ENCODE results near the gene ELMO2.

The ELMO2 gene

GRCh38 chr20:46423882-46424482, 17.6 kb upstream of the ELMO2 start:
- no peak overlapping the region for H3K27ac ChIP-seq (ENCODE audit: low read depth, low read length, severe bottlenecking)
- peaks cover 7% of the 10 kb centered on the region for H3K4me1 ChIP-seq (ENCODE audit: control insufficient read depth, insufficient read depth, low read length, poor library complexity, severe bottlenecking)
- no peaks in the 10 kb centered on the region for H3K36me3 ChIP-seq (ENCODE audit: control insufficient read depth, insufficient read depth, low read length)
- 94 to 100% methylated on average over 1 to 2 of the region's 2 CpGs for WGBS, 2 experiments (ENCODE audit: insufficient coverage in 2 of 2)
- H3K9me3 ChIP-seq (ENCODE audit: control insufficient read depth, low read length) = no peaks in the 10 kb centered on the region
- H3K4me3 ChIP-seq (ENCODE audit: extremely low read depth, insufficient read depth, low read length, poor library complexity, severe bottlenecking) = no peak overlapping the region

GRCh38 chr20:46423342-46423741, 16.9 kb upstream of the ELMO2 start:
- Histone ChIP-seq H3K4me3 (ENCODE audit: extremely low read depth, insufficient read depth, low read length, poor library complexity, severe bottlenecking) (no peak overlapping the region), H3K9me3 (ENCODE audit: control insufficient read depth, low read length) (no peaks in the 10 kb centered on the region), H3K36me3 (ENCODE audit: control insufficient read depth, insufficient read depth, low read length) (no peaks in the 10 kb centered on the region), H3K4me1 (ENCODE audit: control insufficient read depth, insufficient read depth, low read length, poor library complexity, severe bottlenecking) (peaks cover 7% of the 10 kb centered on the region), H3K27ac (ENCODE audit: low read depth, low read length, severe bottlenecking) (no peak overlapping the region)
- 72 to 83% methylated on average over 2 of the region's 3 CpGs for WGBS, 2 experiments (ENCODE audit: insufficient coverage in 2 of 2)

- Histone ChIP-seq H3K9me3 (ENCODE audit: control insufficient read depth, low read length) (no peaks in the 10 kb centered on the region), H3K4me3 (ENCODE audit: extremely low read depth, insufficient read depth, low read length, poor library complexity, severe bottlenecking) (no peak overlapping the region), H3K27ac (ENCODE audit: low read depth, low read length, severe bottlenecking) (no peak overlapping the region), H3K4me1 (ENCODE audit: control insufficient read depth, insufficient read depth, low read length, poor library complexity, severe bottlenecking) (peaks cover 7% of the 10 kb centered on the region), H3K36me3 (ENCODE audit: control insufficient read depth, insufficient read depth, low read length) (no peaks in the 10 kb centered on the region)
- WGBS, 2 experiments (ENCODE audit: insufficient coverage in 2 of 2) = 41 to 75% methylated on average over 2 to 4 of the region's 5 CpGs
Measured at GRCh38 chr20:46420878-46421277, 14.5 kb upstream of the ELMO2 start.

GRCh38 chr20:46419882-46420281, 13.5 kb upstream of the ELMO2 start:
- whole genome bisulfite sequencing, 2 experiments (ENCODE audit: insufficient coverage in 2 of 2) = no CpG with 5 or more reads among the region's 1 CpG
- Histone ChIP-seq H3K36me3 (ENCODE audit: control insufficient read depth, insufficient read depth, low read length) (no peaks in the 10 kb centered on the region), H3K4me3 (ENCODE audit: extremely low read depth, insufficient read depth, low read length, poor library complexity, severe bottlenecking) (no peak overlapping the region), H3K9me3 (ENCODE audit: control insufficient read depth, low read length) (no peaks in the 10 kb centered on the region), H3K4me1 (ENCODE audit: control insufficient read depth, insufficient read depth, low read length, poor library complexity, severe bottlenecking) (peaks cover 7% of the 10 kb centered on the region), H3K27ac (ENCODE audit: low read depth, low read length, severe bottlenecking) (no peak overlapping the region)

- H3K4me3 ChIP-seq (ENCODE audit: extremely low read depth, insufficient read depth, low read length, poor library complexity, severe bottlenecking) = no peak overlapping the region
- H3K9me3 ChIP-seq (ENCODE audit: control insufficient read depth, low read length) = no peaks in the 10 kb centered on the region
- no peaks in the 10 kb centered on the region for H3K4me1 ChIP-seq (ENCODE audit: control insufficient read depth, insufficient read depth, low read length, poor library complexity, severe bottlenecking)
- no CpG with 5 or more reads among the region's 2 CpGs for WGBS, 2 experiments (ENCODE audit: insufficient coverage in 2 of 2)
- no peaks in the 10 kb centered on the region for H3K36me3 ChIP-seq (ENCODE audit: control insufficient read depth, insufficient read depth, low read length)
- H3K27ac ChIP-seq (ENCODE audit: low read depth, low read length, severe bottlenecking) = no peak overlapping the region
Measured at GRCh38 chr20:46416839-46417238, 10.4 kb upstream of the ELMO2 start.

GRCh38 chr20:46416421-46416820, 10.0 kb upstream of the ELMO2 start:
- 100% methylated on average over 1 of the region's 3 CpGs; no CpG with 5 or more reads in 1 of the 2 experiments for WGBS, 2 experiments (ENCODE audit: insufficient coverage in 2 of 2)
- Histone ChIP-seq H3K9me3 (ENCODE audit: control insufficient read depth, low read length) (no peaks in the 10 kb centered on the region), H3K4me3 (ENCODE audit: extremely low read depth, insufficient read depth, low read length, poor library complexity, severe bottlenecking) (no peak overlapping the region), H3K27ac (ENCODE audit: low read depth, low read length, severe bottlenecking) (no peak overlapping the region), H3K36me3 (ENCODE audit: control insufficient read depth, insufficient read depth, low read length) (no peaks in the 10 kb centered on the region), H3K4me1 (ENCODE audit: control insufficient read depth, insufficient read depth, low read length, poor library complexity, severe bottlenecking) (no peaks in the 10 kb centered on the region)

- H3K36me3 ChIP-seq (ENCODE audit: control insufficient read depth, insufficient read depth, low read length) = no peaks in the 10 kb centered on the region
- H3K9me3 ChIP-seq (ENCODE audit: control insufficient read depth, low read length) = no peaks in the 10 kb centered on the region
- no peak overlapping the region for H3K27ac ChIP-seq (ENCODE audit: low read depth, low read length, severe bottlenecking)
- H3K4me1 ChIP-seq (ENCODE audit: control insufficient read depth, insufficient read depth, low read length, poor library complexity, severe bottlenecking) = no peaks in the 10 kb centered on the region
- 90% methylated on average over 2 of the region's 3 CpGs; no CpG with 5 or more reads in 1 of the 2 experiments for WGBS, 2 experiments (ENCODE audit: insufficient coverage in 2 of 2)
- H3K4me3 ChIP-seq (ENCODE audit: extremely low read depth, insufficient read depth, low read length, poor library complexity, severe bottlenecking) = no peak overlapping the region
Measured at GRCh38 chr20:46415773-46416172, 9.4 kb upstream of the ELMO2 start.

- 80 to 100% methylated on average over 1 of the region's 5 CpGs for WGBS, 2 experiments (ENCODE audit: insufficient coverage in 2 of 2)
Measured at GRCh38 chr20:46414608-46415007, 8.2 kb upstream of the ELMO2 start.

GRCh38 chr20:46411637-46412036, 5.2 kb upstream of the ELMO2 start:
- Histone ChIP-seq H3K4me3 (ENCODE audit: extremely low read depth, insufficient read depth, low read length, poor library complexity, severe bottlenecking) (no peak overlapping the region), H3K27ac (ENCODE audit: low read depth, low read length, severe bottlenecking) (no peak overlapping the region), H3K9me3 (ENCODE audit: control insufficient read depth, low read length) (no peaks in the 10 kb centered on the region), H3K36me3 (ENCODE audit: control insufficient read depth, insufficient read depth, low read length) (no peaks in the 10 kb centered on the region), H3K4me1 (ENCODE audit: control insufficient read depth, insufficient read depth, low read length, poor library complexity, severe bottlenecking) (peaks cover 4% of the 10 kb centered on the region)
- WGBS, 2 experiments (ENCODE audit: insufficient coverage in 2 of 2) = 93 to 96% methylated on average over 3 of the region's 3 CpGs

More at GRCh38 chr20:46414608-46415007, 8.2 kb upstream of the ELMO2 start:
- H3K4me1 ChIP-seq (ENCODE audit: control insufficient read depth, insufficient read depth, low read length, poor library complexity, severe bottlenecking) = no peaks in the 10 kb centered on the region
- H3K27ac ChIP-seq (ENCODE audit: low read depth, low read length, severe bottlenecking) = no peak overlapping the region
- no peaks in the 10 kb centered on the region for H3K9me3 ChIP-seq (ENCODE audit: control insufficient read depth, low read length)
- no peak overlapping the region for H3K4me3 ChIP-seq (ENCODE audit: extremely low read depth, insufficient read depth, low read length, poor library complexity, severe bottlenecking)
- H3K36me3 ChIP-seq (ENCODE audit: control insufficient read depth, insufficient read depth, low read length) = no peaks in the 10 kb centered on the region

- Histone ChIP-seq H3K9me3 (ENCODE audit: control insufficient read depth, low read length) (no peaks in the 10 kb centered on the region), H3K4me1 (ENCODE audit: control insufficient read depth, insufficient read depth, low read length, poor library complexity, severe bottlenecking) (peaks cover 11% of the 10 kb centered on the region), H3K4me3 (ENCODE audit: extremely low read depth, insufficient read depth, low read length, poor library complexity, severe bottlenecking) (no peak overlapping the region), H3K27ac (ENCODE audit: low read depth, low read length, severe bottlenecking) (no peak overlapping the region), H3K36me3 (ENCODE audit: control insufficient read depth, insufficient read depth, low read length) (peaks cover 12% of the 10 kb centered on the region)
- 74 to 82% methylated on average over 3 to 4 of the region's 5 CpGs for WGBS, 2 experiments (ENCODE audit: insufficient coverage in 2 of 2)
Measured at GRCh38 chr20:46408281-46408731, 1.9 kb upstream of the ELMO2 start.

GRCh38 chr20:46407671-46407996, 1.2 kb upstream of the ELMO2 start:
- Histone ChIP-seq H3K4me1 (ENCODE audit: control insufficient read depth, insufficient read depth, low read length, poor library complexity, severe bottlenecking) (peaks cover 11% of the 10 kb centered on the region), H3K36me3 (ENCODE audit: control insufficient read depth, insufficient read depth, low read length) (peaks cover 17% of the 10 kb centered on the region), H3K4me3 (ENCODE audit: extremely low read depth, insufficient read depth, low read length, poor library complexity, severe bottlenecking) (no peak overlapping the region), H3K27ac (ENCODE audit: low read depth, low read length, severe bottlenecking) (no peak overlapping the region), H3K9me3 (ENCODE audit: control insufficient read depth, low read length) (no peaks in the 10 kb centered on the region)
- WGBS, 2 experiments (ENCODE audit: insufficient coverage in 2 of 2) = 93% methylated on average over 2 of the region's 4 CpGs

Data from mesodermal cell (in vitro differentiated cells).